ENCODE results near the gene LOXHD1. TPM values are rescaled to one million over a fixed set of nuclear protein-coding genes. Genes with fewer than 3 reads are reported as not detected.

LOXHD1 gene
- total and polyA plus RNA-seq, 2 of the 13 experiments (the other 11 are each of a cell fraction or from before 2014, with no cell fraction given), result not detected

- Histone ChIP-seq H4K20me1 (ENCODE audit: insufficient read depth, low read length) (no peaks in the 10 kb centered on the region), H2AFZ (ENCODE audit: low read length) (no peak overlapping the region), H3K9ac (ENCODE audit: insufficient read depth, low read depth, low read length) (no peak overlapping the region), H3K4me3 (replicated peaks in 1 of 3; ENCODE audit: insufficient read depth in 1 of 3, low read depth in 2 of 3, low read length in 3 of 3) (no peak overlapping the region), H3K9me3 (ENCODE audit: low read length) (no peaks in the 10 kb centered on the region), H3K4me2 (ENCODE audit: low read depth, low read length) (no peak overlapping the region), H3K27ac (ENCODE audit: extremely low read length, insufficient read depth, low read length) (no peak overlapping the region), H3K36me3 (replicated peaks in 1 of 2; ENCODE audit: control insufficient read depth in 1 of 2, insufficient read depth in 2 of 2, low read length in 2 of 2) (no peaks in the 10 kb centered on the region), H3K27me3 (ENCODE audit: control insufficient read depth in 1 of 2, insufficient read depth in 2 of 2, low read length in 2 of 2) (peaks cover 0 to 3% of the 10 kb centered on the region in 2 experiments; a peak in 2 of 5 replicates), H3K4me1 (ENCODE audit: insufficient read depth, low read length) (no peaks in the 10 kb centered on the region), H3K79me2 (ENCODE audit: insufficient read depth, low read length) (no peaks in the 10 kb centered on the region)
- 62% methylated on average over 2 of the region's 7 CpGs for WGBS (ENCODE audit: low lambda C conversion rate)
- BruUV-seq (replicated peaks), result no TSS peak
- no peak for ATAC-seq
- peak; percentile 13 for DNase-seq (ENCODE audit: low spot score)
- POLR2A ChIA-PET, result no interaction called here
- FAIRE-seq, result no peak
- TF ChIP-seq ZFP36L1 (CRISPR knock-in tag; IDR thresholded peaks at IDR 0.05) (no peak), RFX5 (IDR thresholded peaks at IDR 0.05; ENCODE audit: low read depth, low read length) (peak; percentile 55; the same call in 1 of the 2 replicates)
- CTCF ChIA-PET (ENCODE audit: low intra/inter-chr PET ratio, low total read pairs), result no interaction called here
- intact Hi-C loops (cut with micrococcal nuclease; ENCODE audit: unreplicated experiment), result no loop called here
- in situ Hi-C loops (cut with HindIII; ENCODE audit: extremely low pct_ligation_motif_present, low pct_unique_long_range_greater_than_20kb), result no loop called here
These were observed 65.1 kb downstream of the LOXHD1 start for GRCh38 chr18:46591783-46592391.

DNA sequence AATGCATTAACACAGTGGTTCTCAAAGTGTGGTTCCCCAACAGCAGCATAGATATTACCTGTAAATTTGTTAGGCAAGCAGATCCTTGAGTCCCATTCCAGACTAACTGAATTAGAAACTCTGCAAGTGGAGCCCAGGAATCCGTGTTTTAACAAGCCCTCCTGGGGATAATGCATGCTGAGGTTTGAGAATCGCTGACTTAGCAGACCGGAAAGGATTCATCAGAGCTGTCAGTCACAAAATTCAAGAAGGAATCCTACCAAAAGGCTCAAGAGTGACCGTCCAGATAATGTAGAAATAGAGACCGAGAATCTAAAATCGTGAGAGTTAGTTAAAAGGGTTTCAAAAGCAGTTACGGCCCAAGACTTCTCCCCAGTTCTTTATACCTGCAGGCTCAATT is 66.9 kb downstream of the LOXHD1 start:
- no peak for DNase-seq (ENCODE audit: low spot score)
- WGBS (ENCODE audit: low lambda C conversion rate), result 13% methylated on average over 7 of the region's 7 CpGs
- TF ChIP-seq, protein P1, sequence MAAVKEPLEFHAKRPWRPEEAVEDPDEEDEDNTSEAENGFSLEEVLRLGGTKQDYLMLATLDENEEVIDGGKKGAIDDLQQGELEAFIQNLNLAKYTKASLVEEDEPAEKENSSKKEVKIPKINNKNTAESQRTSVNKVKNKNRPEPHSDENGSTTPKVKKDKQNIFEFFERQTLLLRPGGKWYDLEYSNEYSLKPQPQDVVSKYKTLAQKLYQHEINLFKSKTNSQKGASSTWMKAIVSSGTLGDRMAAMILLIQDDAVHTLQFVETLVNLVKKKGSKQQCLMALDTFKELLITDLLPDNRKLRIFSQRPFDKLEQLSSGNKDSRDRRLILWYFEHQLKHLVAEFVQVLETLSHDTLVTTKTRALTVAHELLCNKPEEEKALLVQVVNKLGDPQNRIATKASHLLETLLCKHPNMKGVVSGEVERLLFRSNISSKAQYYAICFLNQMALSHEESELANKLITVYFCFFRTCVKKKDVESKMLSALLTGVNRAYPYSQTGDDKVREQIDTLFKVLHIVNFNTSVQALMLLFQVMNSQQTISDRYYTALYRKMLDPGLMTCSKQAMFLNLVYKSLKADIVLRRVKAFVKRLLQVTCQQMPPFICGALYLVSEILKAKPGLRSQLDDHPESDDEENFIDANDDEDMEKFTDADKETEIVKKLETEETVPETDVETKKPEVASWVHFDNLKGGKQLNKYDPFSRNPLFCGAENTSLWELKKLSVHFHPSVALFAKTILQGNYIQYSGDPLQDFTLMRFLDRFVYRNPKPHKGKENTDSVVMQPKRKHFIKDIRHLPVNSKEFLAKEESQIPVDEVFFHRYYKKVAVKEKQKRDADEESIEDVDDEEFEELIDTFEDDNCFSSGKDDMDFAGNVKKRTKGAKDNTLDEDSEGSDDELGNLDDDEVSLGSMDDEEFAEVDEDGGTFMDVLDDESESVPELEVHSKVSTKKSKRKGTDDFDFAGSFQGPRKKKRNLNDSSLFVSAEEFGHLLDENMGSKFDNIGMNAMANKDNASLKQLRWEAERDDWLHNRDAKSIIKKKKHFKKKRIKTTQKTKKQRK (IDR thresholded peaks at IDR 0.05; ENCODE audit: low read length), result no peak
- TF ChIP-seq, protein P2, sequence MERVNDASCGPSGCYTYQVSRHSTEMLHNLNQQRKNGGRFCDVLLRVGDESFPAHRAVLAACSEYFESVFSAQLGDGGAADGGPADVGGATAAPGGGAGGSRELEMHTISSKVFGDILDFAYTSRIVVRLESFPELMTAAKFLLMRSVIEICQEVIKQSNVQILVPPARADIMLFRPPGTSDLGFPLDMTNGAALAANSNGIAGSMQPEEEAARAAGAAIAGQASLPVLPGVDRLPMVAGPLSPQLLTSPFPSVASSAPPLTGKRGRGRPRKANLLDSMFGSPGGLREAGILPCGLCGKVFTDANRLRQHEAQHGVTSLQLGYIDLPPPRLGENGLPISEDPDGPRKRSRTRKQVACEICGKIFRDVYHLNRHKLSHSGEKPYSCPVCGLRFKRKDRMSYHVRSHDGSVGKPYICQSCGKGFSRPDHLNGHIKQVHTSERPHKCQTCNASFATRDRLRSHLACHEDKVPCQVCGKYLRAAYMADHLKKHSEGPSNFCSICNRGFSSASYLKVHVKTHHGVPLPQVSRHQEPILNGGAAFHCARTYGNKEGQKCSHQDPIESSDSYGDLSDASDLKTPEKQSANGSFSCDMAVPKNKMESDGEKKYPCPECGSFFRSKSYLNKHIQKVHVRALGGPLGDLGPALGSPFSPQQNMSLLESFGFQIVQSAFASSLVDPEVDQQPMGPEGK (CRISPR knock-in tag; IDR thresholded peaks at IDR 0.05), result no peak
- TF ChIP-seq MAFK (conservative IDR thresholded peaks at IDR 0.05 in 1 of 2, IDR thresholded peaks at IDR 0.05 in 1 of 2; ENCODE audit: low read length in 2 of 2) (peak; percentile 49 to 55), MAFF (IDR thresholded peaks at IDR 0.05; ENCODE audit: low read depth, low read length) (0 out of 2 replicates have a peak, but pooled peaks have one; percentile 17)

More for the DNA sequence above, 66.9 kb downstream of the LOXHD1 start:
- CTCF ChIA-PET (ENCODE audit: low intra/inter-chr PET ratio, low total read pairs), result no interaction called here
- Histone ChIP-seq H3K4me1 (ENCODE audit: insufficient read depth, low read length) (no peaks in the 10 kb centered on the region), H3K4me2 (ENCODE audit: low read depth, low read length) (no peak overlapping the region), H2AFZ (ENCODE audit: low read length) (no peak overlapping the region), H3K4me3 (replicated peaks in 1 of 3; ENCODE audit: insufficient read depth in 1 of 3, low read depth in 2 of 3, low read length in 3 of 3) (no peak overlapping the region), H3K9ac (ENCODE audit: insufficient read depth, low read depth, low read length) (no peak overlapping the region), H4K20me1 (ENCODE audit: insufficient read depth, low read length) (no peaks in the 10 kb centered on the region), H3K9me3 (ENCODE audit: low read length) (no peaks in the 10 kb centered on the region), H3K27me3 (ENCODE audit: control insufficient read depth in 1 of 2, insufficient read depth in 2 of 2, low read length in 2 of 2) (peaks cover 0 to 3% of the 10 kb centered on the region in 2 experiments; a peak in 2 of 5 replicates), H3K27ac (ENCODE audit: extremely low read length, insufficient read depth, low read length) (no peak overlapping the region), H3K36me3 (replicated peaks in 1 of 2; ENCODE audit: control insufficient read depth in 1 of 2, insufficient read depth in 2 of 2, low read length in 2 of 2) (no peaks in the 10 kb centered on the region), H3K79me2 (ENCODE audit: insufficient read depth, low read length) (no peaks in the 10 kb centered on the region)
- POLR2A ChIA-PET, result no interaction called here
- no TSS peak for BruUV-seq (replicated peaks)
- intact Hi-C loops (cut with micrococcal nuclease; ENCODE audit: unreplicated experiment), result no loop called here
- no peak for ATAC-seq
- FAIRE-seq, result no peak
- in situ Hi-C loops (cut with HindIII; ENCODE audit: extremely low pct_ligation_motif_present, low pct_unique_long_range_greater_than_20kb), result no loop called here
